Fibroblast of skin of abdomen (primary cell): ENCODE results near the gene C2orf49. TPM values are rescaled to one million over a fixed set of nuclear protein-coding genes. Genes with fewer than 3 reads are reported as not detected.

Source experiments
- DNase-seq: peaks from one replicate; pipeline ENCODE4 v3.0.0-alpha.2; 2013
- polyA plus RNA-seq, 2 experiments: library from polyadenylated mRNA; unstranded; fragments of 120-200 nt; gene quantifications; one replicate each; pipeline ENCODE4 v1.2.1, GENCODE V29; 2013; ENCODE audit not compliant: insufficient read length in 2 of 2

C2orf49 gene
- 15.6 TPM for polyA plus RNA-seq (2013, experiment 1 of 2; ENCODE audit: insufficient read length)
- 15.3 TPM for polyA plus RNA-seq (2013, experiment 2 of 2; ENCODE audit: insufficient read length)

- peak; percentile 87 for DNase-seq
Measured at GRCh38 chr2:105337122-105338019, at the start of gene C2orf49. TSS of gene C2orf49 (plus strand) at chr2:105337540. CDS start at chr2:105337588, 48 bp downstream.

- DNase-seq: peak; percentile 16
Measured at GRCh38 chr2:105287692-105288091, 49.6 kb upstream of the C2orf49 start.

- no peak for DNase-seq
Measured at GRCh38 chr2:105288133-105288532, 49.2 kb upstream of the C2orf49 start.

- no peak for DNase-seq
Measured at GRCh38 chr2:105290981-105291660, 46.2 kb upstream of the C2orf49 start.

- peak; percentile 26 for DNase-seq
Measured at GRCh38 chr2:105291981-105292380, 45.4 kb upstream of the C2orf49 start.

GRCh38 chr2:105294046-105294445 is 43.3 kb upstream of the C2orf49 start:
- no peak for DNase-seq

GRCh38 chr2:105294844-105295481 is 42.4 kb upstream of the C2orf49 start:
- DNase-seq: peak; percentile 74

- DNase-seq: no peak
Measured at GRCh38 chr2:105296017-105296611, 41.2 kb upstream of the C2orf49 start.

- DNase-seq: no peak
Measured at GRCh38 chr2:105297216-105297615, 40.1 kb upstream of the C2orf49 start.

GRCh38 chr2:105298017-105298416 is 39.3 kb upstream of the C2orf49 start:
- no peak for DNase-seq

GRCh38 chr2:105299290-105299689 is 38.0 kb upstream of the C2orf49 start:
- DNase-seq: no peak

- no peak for DNase-seq
Measured at GRCh38 chr2:105301646-105302045, 35.7 kb upstream of the C2orf49 start.

GRCh38 chr2:105307146-105307545 is 30.2 kb upstream of the C2orf49 start:
- DNase-seq: no peak

GRCh38 chr2:105307550-105307949 is 29.8 kb upstream of the C2orf49 start:
- no peak for DNase-seq

GRCh38 chr2:105307962-105308361 is 29.4 kb upstream of the C2orf49 start:
- DNase-seq: no peak

- DNase-seq: no peak
Measured at GRCh38 chr2:105308382-105309146, 28.8 kb upstream of the C2orf49 start.

GRCh38 chr2:105309147-105309545 is 28.2 kb upstream of the C2orf49 start:
- no peak for DNase-seq

- no peak for DNase-seq
Measured at GRCh38 chr2:105313877-105314276, 23.5 kb upstream of the C2orf49 start.

- DNase-seq: no peak
Measured at GRCh38 chr2:105315314-105315713, 22.0 kb upstream of the C2orf49 start.

GRCh38 chr2:105317937-105318336 is 19.4 kb upstream of the C2orf49 start:
- no peak for DNase-seq

GRCh38 chr2:105320651-105321215 is 16.6 kb upstream of the C2orf49 start:
- no peak for DNase-seq
